IPS-15b (cell line): ENCODE results near the gene ITPR2.

Source experiments
- H3K27me3 ChIP-seq: one replicate; pipeline ENCODE4 v1.6.1; 2013; ENCODE audit warnings: low read length; ENCODE audit not compliant: control insufficient read depth, insufficient read depth
- H3K36me3 ChIP-seq: one replicate; pipeline ENCODE4 v1.6.1; 2013; ENCODE audit warnings: low read length; ENCODE audit not compliant: control insufficient read depth, insufficient read depth
- H3K4me1 ChIP-seq: one replicate; pipeline ENCODE4 v1.6.1; 2013; ENCODE audit warnings: mild to moderate bottlenecking, low read length; ENCODE audit not compliant: control insufficient read depth, insufficient read depth
- H3K4me3 ChIP-seq: one replicate; pipeline ENCODE4 v1.5.1; 2013; ENCODE audit warnings: low read depth, low read length
- H3K9ac ChIP-seq: one replicate; pipeline ENCODE4 v1.6.1; 2013; ENCODE audit warnings: low read depth, mild to moderate bottlenecking, low read length
- H3K9me3 ChIP-seq: one replicate; pipeline ENCODE4 v1.6.1; 2013; ENCODE audit warnings: mild to moderate bottlenecking, low read length; ENCODE audit not compliant: control insufficient read depth, insufficient read depth

The ITPR2 gene

DNA sequence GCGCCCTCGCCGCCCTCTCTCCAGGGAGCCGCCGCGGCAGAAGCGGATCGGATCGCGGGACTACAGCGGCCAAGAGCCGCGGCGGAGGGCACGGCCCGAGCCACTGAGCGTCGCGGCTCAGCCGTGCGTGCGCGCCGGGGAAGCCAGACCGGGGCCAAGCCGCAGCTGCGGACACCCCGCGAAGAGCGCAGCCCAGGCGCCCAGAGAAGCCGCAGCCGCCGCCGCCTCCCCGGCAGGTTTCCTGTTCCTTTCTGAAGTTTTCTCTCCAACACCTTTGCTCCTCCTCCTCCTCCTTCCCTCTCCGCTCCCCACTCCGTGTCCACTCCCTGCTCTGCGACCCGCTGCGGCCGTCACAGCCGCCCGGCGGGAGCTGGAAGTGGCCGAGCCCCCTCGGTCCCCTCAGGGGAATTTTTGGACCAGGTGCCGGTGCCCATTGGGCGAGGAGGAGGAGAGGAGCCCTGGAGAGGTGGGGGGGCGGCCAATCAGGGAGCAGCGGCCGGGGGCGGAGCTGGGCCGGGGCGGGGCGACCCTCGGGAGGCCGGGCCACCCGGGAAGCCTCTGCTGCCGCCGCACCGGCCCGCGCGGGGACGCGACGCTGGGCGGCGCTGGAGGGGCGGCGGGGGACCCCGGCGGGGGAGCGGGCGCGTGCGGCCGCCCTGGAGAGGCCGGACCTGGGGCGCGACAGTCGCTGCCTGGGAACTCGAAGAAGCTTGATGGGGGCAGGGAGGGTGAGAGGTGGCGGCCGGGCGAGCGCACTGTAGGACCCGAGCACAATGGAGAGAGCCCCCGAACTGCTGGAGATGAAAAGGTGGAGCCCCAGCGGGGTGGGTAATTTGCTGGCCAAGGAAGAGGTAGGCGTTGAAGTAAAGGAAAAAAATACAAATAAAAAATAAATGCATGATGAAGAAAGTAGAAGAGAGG lies at the start of gene ITPR2:
TSS of gene ITPR2 (minus strand) at position 373 of the 921 bp plus-strand sequence. CDS start 413 bp downstream, outside the sequence.
- Histone ChIP-seq H3K36me3 (no peaks in the 10 kb centered on the region), H3K4me3 (peak within 1 kb of the TSS; percentile 88), H3K27me3 (peaks cover 9% of the 10 kb centered on the region), H3K9me3 (no peaks in the 10 kb centered on the region), H3K9ac (peak within 1 kb of the TSS; percentile 37), H3K4me1 (no peaks in the 10 kb centered on the region)

DNA sequence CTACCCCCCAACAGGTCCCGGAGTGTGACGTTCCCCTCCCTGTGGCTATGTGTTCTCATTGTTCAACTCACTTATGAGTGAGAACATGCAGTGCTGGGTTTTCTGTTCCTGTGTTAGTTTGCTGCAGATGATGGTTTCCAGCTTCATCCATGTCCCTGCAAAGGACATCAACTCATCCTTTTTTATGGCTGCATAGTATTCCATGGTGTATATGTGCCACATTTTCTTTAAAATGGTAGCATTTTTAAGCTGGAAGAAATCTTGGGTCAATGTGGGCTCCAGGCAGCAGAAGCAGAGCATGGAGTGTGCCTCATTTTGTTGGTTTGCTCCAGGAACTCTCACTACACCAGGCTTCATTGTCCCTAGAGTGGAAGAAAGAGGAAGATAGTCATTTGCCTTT lies 47.6 kb upstream of the ITPR2 start:
- Histone ChIP-seq H3K9me3 (no peaks in the 10 kb centered on the region), H3K4me1 (no peaks in the 10 kb centered on the region), H3K9ac (no peak overlapping the region), H3K27me3 (no peaks in the 10 kb centered on the region), H3K36me3 (no peaks in the 10 kb centered on the region), H3K4me3 (no peak overlapping the region)

DNA sequence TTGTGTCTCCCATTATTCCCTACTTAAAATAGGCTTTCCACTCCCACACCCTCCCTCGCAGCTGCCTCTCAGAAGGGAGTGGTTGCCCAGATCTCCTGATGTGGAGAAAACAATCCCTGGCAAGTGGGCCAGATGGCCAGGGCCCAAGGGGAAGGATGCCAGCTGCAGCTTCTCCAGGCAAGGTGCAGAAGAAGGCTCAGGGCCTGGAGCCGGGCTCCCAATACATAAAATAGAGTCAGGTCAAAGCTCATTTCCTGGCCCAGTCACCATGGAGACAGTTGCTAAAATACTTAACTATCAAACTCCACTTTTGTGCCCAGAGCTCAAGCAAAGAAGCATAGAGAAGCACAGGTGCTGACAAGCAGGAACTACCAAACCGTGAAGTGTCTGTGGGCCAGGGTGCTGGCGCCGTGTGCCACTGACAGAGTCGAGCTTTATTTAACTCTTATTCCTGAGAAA lies 45.7 kb upstream of the ITPR2 start:
- no peak overlapping the region for H3K4me3 ChIP-seq
- H3K36me3 ChIP-seq = no peaks in the 10 kb centered on the region
- H3K27me3 ChIP-seq = no peaks in the 10 kb centered on the region
- H3K4me1 ChIP-seq = no peaks in the 10 kb centered on the region
- no peak overlapping the region for H3K9ac ChIP-seq
- no peaks in the 10 kb centered on the region for H3K9me3 ChIP-seq

DNA sequence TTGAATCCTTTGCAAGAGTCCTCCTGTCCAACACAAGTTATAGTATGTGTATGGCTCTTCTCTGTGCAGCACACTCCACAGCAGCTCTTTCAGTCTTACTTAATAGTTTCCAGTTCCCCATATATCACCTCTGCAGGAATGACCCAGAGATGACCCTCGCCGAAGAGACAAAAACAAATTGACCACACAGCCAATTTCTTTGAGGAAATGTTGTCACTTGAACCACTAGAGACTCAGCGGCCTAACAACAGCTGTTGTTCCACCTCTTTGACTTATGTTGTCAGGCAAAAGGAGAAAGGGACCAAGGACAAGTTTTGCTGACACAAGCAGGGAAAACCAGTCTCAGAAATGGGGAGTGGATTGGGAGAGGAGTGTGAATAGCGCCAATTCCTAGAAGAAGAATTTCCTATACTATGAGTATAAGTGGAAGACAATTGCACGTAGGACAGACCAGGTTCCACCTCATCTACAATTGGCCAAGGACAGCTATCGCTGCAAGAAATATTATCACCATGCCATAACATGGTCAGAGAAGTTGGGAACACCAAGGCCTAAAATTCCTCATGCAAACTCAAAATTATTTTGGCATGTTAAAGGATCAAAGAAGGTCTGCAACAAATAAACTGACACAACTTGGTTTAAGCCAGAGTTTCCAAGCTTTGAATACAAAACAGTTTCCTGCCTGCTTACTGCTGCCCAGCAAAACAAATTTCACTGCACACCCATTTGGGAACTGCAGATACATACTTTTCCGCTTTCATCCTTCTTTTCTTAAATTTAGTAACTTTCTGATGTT lies 41.7 kb upstream of the ITPR2 start:
- no peak overlapping the region for H3K9ac ChIP-seq
- no peaks in the 10 kb centered on the region for H3K27me3 ChIP-seq
- H3K4me1 ChIP-seq = no peaks in the 10 kb centered on the region
- no peaks in the 10 kb centered on the region for H3K36me3 ChIP-seq
- no peaks in the 10 kb centered on the region for H3K9me3 ChIP-seq
- no peak overlapping the region for H3K4me3 ChIP-seq

DNA sequence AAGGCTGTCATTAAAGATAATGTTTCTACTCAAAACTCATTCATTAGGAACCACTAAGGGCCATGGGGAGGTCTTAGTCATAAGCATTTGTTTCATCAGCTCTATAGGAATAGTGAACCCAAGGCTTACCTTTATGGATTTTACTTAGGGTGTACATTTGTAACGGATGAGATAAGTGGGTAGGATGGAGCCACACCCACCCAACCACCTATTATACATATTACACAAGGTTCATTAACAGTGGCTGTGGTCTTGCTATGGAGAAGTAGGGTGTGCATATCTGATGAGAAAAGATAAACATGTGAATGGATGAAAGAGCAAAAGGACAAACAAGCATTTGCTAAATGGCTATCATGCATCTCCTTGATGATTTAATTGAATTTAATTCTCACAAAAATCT lies 39.6 kb upstream of the ITPR2 start:
- no peak overlapping the region for H3K4me3 ChIP-seq
- peaks cover 2% of the 10 kb centered on the region for H3K4me1 ChIP-seq
- H3K27me3 ChIP-seq = no peaks in the 10 kb centered on the region
- no peaks in the 10 kb centered on the region for H3K36me3 ChIP-seq
- no peaks in the 10 kb centered on the region for H3K9me3 ChIP-seq
- no peak overlapping the region for H3K9ac ChIP-seq

DNA sequence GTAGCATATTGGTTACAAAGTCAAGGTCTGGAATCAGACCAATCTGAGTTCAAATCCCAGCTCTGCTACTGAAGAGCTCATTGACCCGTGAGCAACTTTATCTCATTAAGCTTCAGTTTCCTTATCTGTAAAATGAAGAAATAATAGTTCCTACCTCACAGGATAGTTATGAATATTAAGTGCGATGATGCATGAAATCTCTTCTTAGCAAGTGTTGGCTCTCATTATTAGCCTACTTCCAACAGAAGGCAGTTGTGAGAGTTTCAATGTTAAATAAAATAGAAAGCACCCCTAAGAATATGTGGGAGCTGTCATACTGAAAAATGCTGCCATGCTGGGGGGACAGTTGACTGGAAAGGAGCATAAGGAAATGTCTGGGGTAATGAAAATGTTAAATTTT lies 39.0 kb upstream of the ITPR2 start:
- Histone ChIP-seq H3K9ac (no peak overlapping the region), H3K4me1 (peaks cover 2% of the 10 kb centered on the region), H3K4me3 (no peak overlapping the region), H3K27me3 (no peaks in the 10 kb centered on the region), H3K36me3 (no peaks in the 10 kb centered on the region), H3K9me3 (no peaks in the 10 kb centered on the region)

DNA sequence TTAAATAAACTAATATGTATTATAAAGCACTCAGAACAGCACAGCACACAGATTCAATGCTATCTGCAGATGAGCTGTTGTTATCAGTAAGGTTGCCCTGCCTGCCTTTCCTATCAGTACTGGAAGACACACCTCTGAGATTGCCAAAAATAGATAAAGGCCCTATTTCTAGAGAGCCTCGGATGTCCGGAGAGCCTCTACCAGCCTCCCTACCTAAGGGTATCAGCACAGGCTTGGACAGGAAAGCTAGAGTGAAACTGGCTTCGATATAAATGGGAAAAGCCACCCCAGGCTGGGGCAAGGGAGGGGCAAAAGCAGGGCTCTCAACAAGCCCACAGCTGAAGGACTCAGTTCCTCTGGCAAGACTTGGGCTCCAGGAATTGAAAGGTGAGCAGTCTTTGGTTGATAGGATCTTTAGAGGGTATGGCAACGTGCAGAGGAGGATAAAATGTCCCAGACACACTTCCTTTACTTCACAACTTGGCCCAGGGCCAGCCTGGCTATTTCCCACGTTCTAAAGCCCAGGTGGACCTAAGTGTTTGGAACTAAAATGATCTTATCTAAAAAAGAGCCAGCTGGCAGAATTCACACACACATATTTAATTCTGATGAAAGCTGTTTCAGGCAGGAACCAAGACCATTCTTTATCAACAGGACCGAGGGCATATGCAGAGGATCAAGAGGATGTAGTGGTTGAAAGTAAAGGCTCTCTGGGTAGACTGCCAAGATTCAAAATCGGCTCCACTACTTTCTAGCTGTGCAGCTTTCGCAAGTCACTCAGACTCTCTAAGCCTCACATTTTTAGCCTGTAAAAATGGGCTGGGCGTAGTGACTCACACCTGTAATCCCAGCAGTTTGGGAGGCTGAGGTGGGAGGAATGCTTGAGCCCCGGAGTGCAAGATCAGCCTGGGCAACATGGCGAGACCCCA lies 37.8 kb upstream of the ITPR2 start:
- H3K4me3 ChIP-seq = no peak overlapping the region
- H3K4me1 ChIP-seq = peaks cover 2% of the 10 kb centered on the region
- no peaks in the 10 kb centered on the region for H3K27me3 ChIP-seq
- H3K9ac ChIP-seq = no peak overlapping the region
- H3K9me3 ChIP-seq = no peaks in the 10 kb centered on the region
- no peaks in the 10 kb centered on the region for H3K36me3 ChIP-seq

DNA sequence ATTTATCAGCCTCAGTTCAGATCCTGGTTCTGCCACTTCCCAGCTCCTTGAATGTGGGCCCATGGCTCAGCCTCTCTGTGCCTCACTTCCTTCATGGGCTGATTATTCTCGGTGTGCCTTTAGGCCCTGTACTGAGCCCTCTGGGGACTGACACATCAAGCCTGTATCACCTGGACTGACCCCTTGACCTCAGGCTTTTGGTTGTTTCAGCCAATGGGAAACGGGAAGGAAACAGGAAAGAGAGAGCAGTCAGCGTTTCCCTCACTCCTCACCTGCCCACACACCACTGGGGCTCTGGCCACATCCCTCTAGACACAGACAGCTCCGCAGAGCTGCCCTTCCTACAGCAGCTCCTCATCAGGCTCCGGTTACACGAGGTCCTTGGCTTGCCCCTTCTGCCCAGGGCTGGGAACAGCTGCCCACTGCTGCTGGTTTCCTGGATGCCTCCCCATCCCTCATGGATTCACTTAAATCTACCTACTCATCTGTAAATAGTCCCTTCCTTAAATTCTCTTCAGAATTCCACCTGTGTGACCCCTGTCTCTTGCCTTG lies 37.0 kb upstream of the ITPR2 start:
- H3K4me3 ChIP-seq = no peak overlapping the region
- H3K4me1 ChIP-seq = peaks cover 2% of the 10 kb centered on the region
- H3K36me3 ChIP-seq = no peaks in the 10 kb centered on the region
- no peak overlapping the region for H3K9ac ChIP-seq
- no peaks in the 10 kb centered on the region for H3K9me3 ChIP-seq
- H3K27me3 ChIP-seq = no peaks in the 10 kb centered on the region

DNA sequence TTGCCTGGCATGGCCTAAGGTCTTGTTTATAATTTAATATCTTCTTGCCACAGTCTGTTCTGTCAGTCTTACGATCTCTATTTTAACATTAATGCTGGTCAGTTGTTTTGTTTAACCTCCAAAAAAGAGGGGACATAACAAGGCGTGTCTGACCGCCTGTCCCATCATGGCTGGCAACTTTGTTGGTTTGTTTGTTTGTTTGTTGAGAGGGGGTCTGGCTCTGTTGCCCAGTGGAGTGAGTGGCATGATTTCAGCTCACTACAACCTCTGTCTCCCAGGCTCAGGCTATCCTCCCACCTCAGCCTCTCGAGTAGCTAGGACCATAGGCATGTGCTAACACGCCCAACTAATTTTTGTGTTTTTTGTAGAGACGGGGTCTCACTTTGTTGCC lies 36.1 kb upstream of the ITPR2 start:
- Histone ChIP-seq H3K4me3 (no peak overlapping the region), H3K27me3 (no peaks in the 10 kb centered on the region), H3K9me3 (no peaks in the 10 kb centered on the region), H3K9ac (no peak overlapping the region), H3K36me3 (no peaks in the 10 kb centered on the region), H3K4me1 (peaks cover 2% of the 10 kb centered on the region)

DNA sequence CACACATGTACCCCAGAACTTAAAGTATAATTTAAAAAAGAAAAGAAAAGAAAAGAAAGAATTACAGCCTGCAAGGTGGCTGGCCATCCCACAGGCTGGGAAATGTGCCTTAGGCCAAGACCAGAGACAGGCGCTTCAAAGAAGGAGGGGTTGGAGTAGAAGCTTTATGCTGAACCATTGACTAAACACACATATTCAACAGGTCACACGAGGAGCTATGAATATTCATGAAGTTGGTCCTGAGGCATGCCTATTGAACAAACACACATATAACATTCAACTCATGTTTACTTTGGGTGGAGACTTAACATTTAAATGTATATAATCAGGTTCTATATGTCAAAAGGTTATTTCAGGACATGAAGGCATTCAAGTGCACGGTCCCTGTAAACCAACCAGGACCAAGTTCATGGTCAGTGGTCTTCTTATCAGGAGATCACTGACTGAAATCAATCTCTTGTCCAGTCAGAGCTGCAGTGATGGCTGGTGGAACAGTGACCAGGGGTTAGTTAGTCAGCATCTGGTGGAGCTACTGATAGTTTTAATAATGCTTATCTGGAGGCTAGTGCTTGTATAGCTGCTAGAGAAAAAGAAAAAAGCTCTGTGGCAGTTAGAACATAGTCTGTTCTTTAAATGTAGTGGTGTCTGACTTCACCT lies 35.6 kb upstream of the ITPR2 start:
- peaks cover 2% of the 10 kb centered on the region for H3K4me1 ChIP-seq
- no peak overlapping the region for H3K4me3 ChIP-seq
- no peaks in the 10 kb centered on the region for H3K9me3 ChIP-seq
- H3K36me3 ChIP-seq = no peaks in the 10 kb centered on the region
- no peaks in the 10 kb centered on the region for H3K27me3 ChIP-seq
- H3K9ac ChIP-seq = no peak overlapping the region
